ENCODE data around the gene ZBTB40. TPM values are rescaled to one million over a fixed set of nuclear protein-coding genes. Genes with fewer than 3 reads are reported as not detected.

Gene ZBTB40
- total RNA-seq, 2 donors from 2014 or later, result 11.2 to 20.1 TPM

DNA sequence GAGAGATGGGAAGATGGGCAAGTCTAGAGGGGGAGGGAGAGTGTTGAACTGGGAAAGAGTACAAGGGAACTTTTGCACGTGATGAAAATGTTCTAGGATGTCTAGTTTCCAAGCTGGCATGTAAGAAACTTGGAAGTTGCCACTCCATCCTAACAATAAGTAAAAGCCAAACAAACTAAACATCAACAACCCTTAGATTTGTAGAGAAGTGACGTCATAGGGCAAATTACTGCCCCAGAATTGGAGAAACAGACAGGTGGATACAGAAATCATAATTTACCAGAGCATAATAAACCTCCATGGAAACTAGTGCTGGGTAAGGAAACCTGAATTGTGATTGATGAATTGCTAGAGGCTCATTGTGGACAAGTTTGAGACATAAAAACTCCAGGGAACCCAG, 14.7 kb upstream of the ZBTB40 start:
- intact Hi-C loops (cut with DNase I), result loop anchor here (10.0 kb wide), 1 partner anchor 98 kb away; no protein-coding TSS in a partner anchor
- Histone ChIP-seq H3K4me1 (peaks cover under 1% of the 10 kb centered on the region), H3K4me3 (no peak overlapping the region), H3K27ac (no peak overlapping the region), H3K36me3 (replicated peaks in 1 of 2; ENCODE audit: insufficient read depth in 1 of 2, low read depth in 2 of 2) (no peaks in the 10 kb centered on the region), H3K27me3 (no peaks in the 10 kb centered on the region), H3K9me3 (no peaks in the 10 kb centered on the region)
- ATAC-seq (no peak), DNase-seq (no peak)
- 78 to 83% methylated on average over 2 of the region's 2 CpGs for WGBS, 2 donors
- no peak for TF ChIP-seq POLR2A (IDR thresholded peaks at IDR 0.05)
- TF ChIP-seq, protein P1, sequence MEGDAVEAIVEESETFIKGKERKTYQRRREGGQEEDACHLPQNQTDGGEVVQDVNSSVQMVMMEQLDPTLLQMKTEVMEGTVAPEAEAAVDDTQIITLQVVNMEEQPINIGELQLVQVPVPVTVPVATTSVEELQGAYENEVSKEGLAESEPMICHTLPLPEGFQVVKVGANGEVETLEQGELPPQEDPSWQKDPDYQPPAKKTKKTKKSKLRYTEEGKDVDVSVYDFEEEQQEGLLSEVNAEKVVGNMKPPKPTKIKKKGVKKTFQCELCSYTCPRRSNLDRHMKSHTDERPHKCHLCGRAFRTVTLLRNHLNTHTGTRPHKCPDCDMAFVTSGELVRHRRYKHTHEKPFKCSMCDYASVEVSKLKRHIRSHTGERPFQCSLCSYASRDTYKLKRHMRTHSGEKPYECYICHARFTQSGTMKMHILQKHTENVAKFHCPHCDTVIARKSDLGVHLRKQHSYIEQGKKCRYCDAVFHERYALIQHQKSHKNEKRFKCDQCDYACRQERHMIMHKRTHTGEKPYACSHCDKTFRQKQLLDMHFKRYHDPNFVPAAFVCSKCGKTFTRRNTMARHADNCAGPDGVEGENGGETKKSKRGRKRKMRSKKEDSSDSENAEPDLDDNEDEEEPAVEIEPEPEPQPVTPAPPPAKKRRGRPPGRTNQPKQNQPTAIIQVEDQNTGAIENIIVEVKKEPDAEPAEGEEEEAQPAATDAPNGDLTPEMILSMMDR (IDR thresholded peaks at IDR 0.05), result no peak

DNA sequence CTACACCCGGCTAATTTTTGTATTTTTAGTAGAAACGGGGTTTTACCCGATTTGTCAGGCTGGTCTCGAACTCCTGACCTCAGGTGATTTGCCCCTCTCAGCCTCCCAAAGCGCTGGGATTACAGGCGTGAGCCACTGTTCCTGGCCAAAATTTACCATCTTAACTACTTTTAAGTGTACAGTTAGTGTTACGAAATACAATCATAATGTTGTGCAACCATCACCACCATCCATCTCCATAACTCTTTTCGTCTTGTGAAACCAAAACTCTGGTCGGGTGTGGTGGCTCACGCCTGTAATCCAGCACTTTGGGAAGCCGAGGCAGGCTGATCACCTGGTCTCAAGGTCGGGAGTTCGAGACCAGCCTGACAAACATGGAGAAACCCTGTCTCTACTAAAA, 14.1 kb upstream of the ZBTB40 start:
- H3K9me3 ChIP-seq, result no peaks in the 10 kb centered on the region
- DNase-seq (no peak), ATAC-seq (no peak)
- no peaks in the 10 kb centered on the region for H3K27me3 ChIP-seq
- H3K4me1 ChIP-seq, result peaks cover 7% of the 10 kb centered on the region
- no peaks in the 10 kb centered on the region for H3K36me3 ChIP-seq (replicated peaks in 1 of 2; ENCODE audit: insufficient read depth in 1 of 2, low read depth in 2 of 2)
- TF ChIP-seq, protein P1 (IDR thresholded peaks at IDR 0.05), result no peak
- TF ChIP-seq POLR2A (IDR thresholded peaks at IDR 0.05), result no peak
- WGBS, 2 donors, result 84 to 85% methylated on average over 13 of the region's 13 CpGs
- H3K4me3 ChIP-seq, result no peak overlapping the region
- intact Hi-C loops (cut with DNase I), result loop anchor here (10.0 kb wide), 1 partner anchor 97 kb away; no protein-coding TSS in a partner anchor
- H3K27ac ChIP-seq, result no peak overlapping the region

DNA sequence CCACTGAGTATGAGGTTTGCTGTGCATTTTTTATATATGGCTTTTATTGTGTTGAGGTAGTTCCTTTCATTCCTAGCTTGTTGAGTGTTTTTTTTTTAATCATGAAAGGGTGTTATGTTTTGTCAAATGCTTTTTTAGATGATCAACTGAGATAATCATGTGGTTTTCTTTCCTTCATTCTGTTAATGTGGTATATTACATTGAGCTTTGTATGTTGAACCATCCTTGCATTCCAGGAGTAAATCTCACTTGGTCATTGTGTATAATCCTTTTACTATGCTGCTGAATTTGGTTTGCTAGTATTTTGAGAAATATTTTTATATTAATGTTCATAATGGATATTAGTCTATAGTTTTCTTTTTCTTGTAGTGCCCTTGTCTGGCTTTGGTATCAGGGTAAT, 11.1 kb upstream of the ZBTB40 start:
- Histone ChIP-seq H3K36me3 (replicated peaks in 1 of 2; ENCODE audit: insufficient read depth in 1 of 2, low read depth in 2 of 2) (no peaks in the 10 kb centered on the region), H3K4me1 (peaks cover 19% of the 10 kb centered on the region), H3K4me3 (no peak overlapping the region), H3K27ac (no peak overlapping the region), H3K9me3 (no peaks in the 10 kb centered on the region), H3K27me3 (no peaks in the 10 kb centered on the region)
- ATAC-seq, result no peak
- intact Hi-C loops (cut with DNase I), result no loop called here
- TF ChIP-seq POLR2A (IDR thresholded peaks at IDR 0.05), result no peak
- TF ChIP-seq, protein P1 (IDR thresholded peaks at IDR 0.05), result no peak
- no peak for DNase-seq

DNA sequence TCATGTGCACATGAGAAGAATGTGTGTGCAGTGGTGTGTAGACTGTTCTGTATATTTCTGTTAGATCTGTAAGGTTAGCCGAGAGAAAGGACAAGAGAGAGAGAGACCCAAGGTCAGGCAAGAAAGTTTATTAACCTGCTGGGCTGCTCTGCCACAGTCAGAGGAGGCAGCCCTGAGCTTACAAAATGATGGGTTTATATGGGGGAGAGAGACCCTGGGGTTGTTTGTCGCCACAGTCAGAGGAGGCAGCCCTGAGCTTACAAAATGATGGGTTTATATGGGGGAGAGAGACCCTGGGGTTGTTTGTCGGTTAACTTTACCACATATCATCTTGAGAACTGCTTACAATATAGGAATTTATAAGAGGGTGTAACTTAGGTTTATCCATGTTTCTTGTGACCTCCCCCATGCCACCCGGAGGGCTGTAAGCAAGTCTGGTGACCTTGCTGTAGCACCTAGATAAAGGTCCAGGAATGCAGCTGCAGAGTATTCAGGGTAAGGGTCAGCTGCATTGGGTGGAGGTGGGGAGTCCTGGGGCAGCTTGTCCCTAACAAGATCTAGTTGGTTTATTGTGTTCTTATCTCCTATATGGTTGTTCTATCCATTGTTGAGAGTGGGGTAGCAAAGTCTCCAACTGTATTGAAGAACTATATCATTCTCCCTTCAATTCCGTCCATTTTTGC, 9.3 kb upstream of the ZBTB40 start:
- WGBS, 2 donors, result 34 to 44% methylated on average over 5 of the region's 5 CpGs

More for the DNA sequence above, 9.3 kb upstream of the ZBTB40 start:
- Histone ChIP-seq H3K27ac (no peak overlapping the region), H3K4me1 (peaks cover 24% of the 10 kb centered on the region), H3K36me3 (replicated peaks in 1 of 2; ENCODE audit: insufficient read depth in 1 of 2, low read depth in 2 of 2) (no peaks in the 10 kb centered on the region), H3K9me3 (no peaks in the 10 kb centered on the region), H3K27me3 (no peaks in the 10 kb centered on the region), H3K4me3 (no peak overlapping the region)
- intact Hi-C loops (cut with DNase I), result no loop called here
- DNase-seq (no peak), ATAC-seq (no peak)
- TF ChIP-seq, protein P1 (IDR thresholded peaks at IDR 0.05), result no peak
- no peak for TF ChIP-seq POLR2A (IDR thresholded peaks at IDR 0.05)
